Measurements from ENCODE around the gene SYT11.

GRCh38 chr1:155860970-155861510 lies 1.7 kb downstream of the SYT11 start:
- no peak for TF ChIP-seq POLR2AphosphoS5 (IDR thresholded peaks at IDR 0.05; ENCODE audit: low read depth, low read length)
- no peak for TF ChIP-seq POLR2A (IDR thresholded peaks at IDR 0.05; ENCODE audit: low read depth, low read length)

All from GM12892 (cell line).